ENCODE measurements around the gene ORAI2. TPM values are rescaled to one million over a fixed set of nuclear protein-coding genes. Genes with fewer than 3 reads are reported as not detected.

Gene ORAI2
- total and polyA plus RNA-seq, 2 of the 8 experiments (the other 6 are each of a cell fraction or from before 2014, with no cell fraction given) = 20.7 to 35.2 TPM

DNA sequence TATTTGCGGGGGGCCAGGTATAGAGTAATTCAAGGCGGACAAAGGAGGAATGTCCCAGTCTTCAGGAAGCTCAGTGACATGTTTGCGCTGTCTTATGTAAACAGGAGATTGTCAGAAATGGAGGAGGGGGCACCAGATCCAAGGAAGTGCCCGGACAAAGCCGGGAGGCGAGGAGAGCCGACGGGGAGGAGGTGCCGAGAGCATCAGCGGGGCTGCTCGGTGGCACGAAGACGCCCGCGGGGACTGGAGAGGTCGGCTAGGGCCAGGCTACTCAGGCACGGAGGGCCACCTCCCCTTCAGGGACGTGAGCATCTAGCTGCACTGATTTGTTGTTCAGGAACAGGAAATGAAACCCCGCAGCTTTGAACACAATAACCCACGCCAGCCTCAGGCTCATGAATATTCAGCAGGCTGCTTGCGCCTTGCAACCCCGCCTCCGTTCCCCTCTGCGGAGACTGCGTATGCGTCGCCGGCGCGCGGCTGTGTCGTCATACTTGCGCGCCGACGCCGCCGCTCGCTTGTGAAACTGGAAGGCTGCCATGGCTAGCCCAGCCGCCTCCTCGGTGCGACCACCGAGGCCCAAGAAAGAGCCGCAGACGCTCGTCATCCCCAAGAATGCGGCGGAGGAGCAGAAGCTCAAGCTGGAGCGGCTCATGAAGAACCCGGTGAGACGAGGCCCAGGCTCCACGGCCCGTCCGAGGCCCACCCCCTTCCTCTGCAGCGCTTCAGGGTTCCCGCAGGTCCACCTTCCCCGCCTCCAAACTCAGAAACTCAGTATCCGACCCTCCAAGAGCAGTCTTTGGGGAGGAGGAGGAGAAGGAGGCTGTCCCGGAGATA lies 37.3 kb upstream of the ORAI2 start, which contains the start of gene PRKRIP1:
Gene PRKRIP1 (plus strand): TSS at position 491 of the 837 bp plus-strand sequence. CDS start 49 bp downstream, at position 540.
- H3K9me3 ChIP-seq (ENCODE audit: insufficient read depth in 2 of 2, low read depth in 1 of 2, low read length in 1 of 2) = no peaks in the 10 kb centered on the region
- peak within 1 kb of the TSS; percentile 53 for H3K18ac ChIP-seq (ENCODE audit: extremely low read depth, low read length)
- peaks cover 11% of the 10 kb centered on the region for H3K23me2 ChIP-seq (ENCODE audit: low read depth, low read length)
- peak within 1 kb of the TSS; percentile 71 to 92 (median 87) for H3K9ac ChIP-seq (replicated peaks in 1 of 4; ENCODE audit: extremely low read depth in 1 of 4, low read depth in 3 of 4, low read length in 3 of 4)
- peak within 1 kb of the TSS; percentile 4 for H4K91ac ChIP-seq (replicated peaks; ENCODE audit: insufficient read length, low read length)
- peak within 1 kb of the TSS; percentile 98 for H4K8ac ChIP-seq (ENCODE audit: extremely low read depth, insufficient read depth, low read length)
- 0% methylated on average over 49 of the region's 59 CpGs; no CpG with 5 or more reads in 1 of the 2 experiments for WGBS, 2 experiments (ENCODE audit: extremely low coverage in 1 of 2, insufficient coverage in 1 of 2, insufficient read length in 1 of 2, insufficient replicate concordance in 2 of 2, low coverage in 1 of 2, low lambda C conversion rate in 2 of 2, missing lambda C conversion rate in 1 of 2)
- H3K27ac ChIP-seq (ENCODE audit: low read depth, low read length) = peak within 1 kb of the TSS; percentile 93
- peak within 1 kb of the TSS; percentile 28 for H2AFZ ChIP-seq (ENCODE audit: low read length)
- no peak within 1 kb of the TSS for H2BK20ac ChIP-seq (ENCODE audit: low read length)
- H3K4me2 ChIP-seq (ENCODE audit: insufficient read depth in 1 of 2, low read depth in 2 of 2, low read length in 2 of 2) = peak within 1 kb of the TSS; percentile 88 to 96
- no peak within 1 kb of the TSS for H3K23ac ChIP-seq (ENCODE audit: insufficient read length)
- no peaks in the 10 kb centered on the region for H3K79me1 ChIP-seq (ENCODE audit: low read depth, low read length)
- POLR2A ChIA-PET (ENCODE audit: partially characterized antibody) = interaction anchor here (0.6 to 4.0 kb wide), 37 partner anchors 8 to 741 kb away, joined by 3 to 21 read pairs (median 4); no protein-coding TSS in a partner anchor
- H3K4me1 ChIP-seq (replicated peaks in 1 of 4; ENCODE audit: control insufficient read depth in 3 of 4, insufficient read depth in 4 of 4, low read length in 3 of 4) = peaks cover 0 to 6% (median 2%) of the 10 kb centered on the region in 4 experiments; a peak in 2 of 7 replicates
- CTCF ChIA-PET (ENCODE audit: partially characterized antibody) = interaction anchor here (0.6 to 11.4 kb wide), 9 partner anchors 9 to 116 kb away, joined by 3 to 118 read pairs (median 5); no protein-coding TSS in a partner anchor
- DNase-seq (ENCODE audit: low read depth in 1 of 2, low spot score in 2 of 2) (peak; percentile 90 to 93), FAIRE-seq (peak; percentile 52)
- H4K5ac ChIP-seq (ENCODE audit: insufficient read length, low read depth, low read length) = peak within 1 kb of the TSS; percentile 79
- H3K4ac ChIP-seq (replicated peaks; ENCODE audit: insufficient read length, low read depth, low read length) = no peak within 1 kb of the TSS
- H3K27me3 ChIP-seq (replicated peaks in 1 of 4; ENCODE audit: control insufficient read depth in 3 of 4, extremely low read depth in 1 of 4, insufficient read depth in 3 of 4, low read length in 3 of 4) = no peaks in the 10 kb centered on the region
- H2BK120ac ChIP-seq (replicated peaks; ENCODE audit: low read depth, low read length) = no peak within 1 kb of the TSS
- peaks cover 3 to 11% of the 10 kb centered on the region in 2 experiments; a peak in 2 of 4 replicates for H3K79me2 ChIP-seq (ENCODE audit: control insufficient read depth in 1 of 2, insufficient read depth in 2 of 2, low read length in 2 of 2)
- peak within 1 kb of the TSS; percentile 75; the same call in 1 of the 2 replicates for H2AK5ac ChIP-seq (ENCODE audit: low read depth, low read length)
- peaks cover 0 to 1% of the 10 kb centered on the region in 2 experiments for H4K20me1 ChIP-seq (replicated peaks in 1 of 2; ENCODE audit: control insufficient read depth in 1 of 2, insufficient read depth in 2 of 2, low read length in 2 of 2)
- H3K36me3 ChIP-seq (ENCODE audit: control insufficient read depth in 2 of 4, insufficient read depth in 4 of 4, low read length in 3 of 4) = peaks cover 2 to 16% (median 11%) of the 10 kb centered on the region in 4 experiments; a peak in 6 of 8 replicates
- H2BK15ac ChIP-seq (ENCODE audit: low read length) = no peak within 1 kb of the TSS
- H3K56ac ChIP-seq (replicated peaks; ENCODE audit: insufficient read length, low read depth, low read length) = peak within 1 kb of the TSS; percentile 9
- no peak within 1 kb of the TSS for H3K14ac ChIP-seq (ENCODE audit: insufficient read length)
- H2BK5ac ChIP-seq (ENCODE audit: low read depth, low read length) = peak within 1 kb of the TSS; percentile 89
- H3K4me3 ChIP-seq (ENCODE audit: extremely low read depth in 1 of 4, insufficient read depth in 2 of 4, low read depth in 3 of 4, low read length in 4 of 4) = peak within 1 kb of the TSS; percentile 69 to 94 (median 88)
- peak within 1 kb of the TSS; percentile 82 for H2BK12ac ChIP-seq (ENCODE audit: low read depth, low read length)
- TF ChIP-seq KDM4A (IDR thresholded peaks at IDR 0.05; ENCODE audit: low read depth, low read length, severe bottlenecking) (peak; percentile 100), CHD2 (IDR thresholded peaks at IDR 0.05; ENCODE audit: low read length) (no peak; the same call in 1 of the 2 replicates), TAF7 (optimal IDR thresholded peaks at IDR 0.05; ENCODE audit: borderline replicate concordance, low read depth, low read length) (peak; percentile 38), POU5F1 (IDR thresholded peaks at IDR 0.05; ENCODE audit: low read depth, low read length) (no peak), CREB1 (IDR thresholded peaks at IDR 0.05) (peak; percentile 98), POLR2AphosphoS5 (IDR thresholded peaks at IDR 0.05; ENCODE audit: low read depth, low read length) (peak; percentile 88), JUND (IDR thresholded peaks at IDR 0.05; ENCODE audit: low read length) (peak; percentile 38; the same call in 1 of the 2 replicates), GABPA (IDR thresholded peaks at IDR 0.05; ENCODE audit: borderline replicate concordance, insufficient read depth, low read length) (no peak)
- TF ChIP-seq, protein P1, sequence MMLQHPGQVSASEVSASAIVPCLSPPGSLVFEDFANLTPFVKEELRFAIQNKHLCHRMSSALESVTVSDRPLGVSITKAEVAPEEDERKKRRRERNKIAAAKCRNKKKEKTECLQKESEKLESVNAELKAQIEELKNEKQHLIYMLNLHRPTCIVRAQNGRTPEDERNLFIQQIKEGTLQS (IDR thresholded peaks at IDR 0.05; ENCODE audit: insufficient read depth, low read depth, low read length) = peak; percentile 93
- TF ChIP-seq, protein P2, sequence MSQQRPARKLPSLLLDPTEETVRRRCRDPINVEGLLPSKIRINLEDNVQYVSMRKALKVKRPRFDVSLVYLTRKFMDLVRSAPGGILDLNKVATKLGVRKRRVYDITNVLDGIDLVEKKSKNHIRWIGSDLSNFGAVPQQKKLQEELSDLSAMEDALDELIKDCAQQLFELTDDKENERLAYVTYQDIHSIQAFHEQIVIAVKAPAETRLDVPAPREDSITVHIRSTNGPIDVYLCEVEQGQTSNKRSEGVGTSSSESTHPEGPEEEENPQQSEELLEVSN (IDR thresholded peaks at IDR 0.05) = no peak
